ENCODE measurements around the gene FARP1. TPM values are rescaled to one million over a fixed set of nuclear protein-coding genes. Genes with fewer than 3 reads are reported as not detected.

FARP1 gene
- total RNA-seq, 1 donor: 0.42 TPM

DNA sequence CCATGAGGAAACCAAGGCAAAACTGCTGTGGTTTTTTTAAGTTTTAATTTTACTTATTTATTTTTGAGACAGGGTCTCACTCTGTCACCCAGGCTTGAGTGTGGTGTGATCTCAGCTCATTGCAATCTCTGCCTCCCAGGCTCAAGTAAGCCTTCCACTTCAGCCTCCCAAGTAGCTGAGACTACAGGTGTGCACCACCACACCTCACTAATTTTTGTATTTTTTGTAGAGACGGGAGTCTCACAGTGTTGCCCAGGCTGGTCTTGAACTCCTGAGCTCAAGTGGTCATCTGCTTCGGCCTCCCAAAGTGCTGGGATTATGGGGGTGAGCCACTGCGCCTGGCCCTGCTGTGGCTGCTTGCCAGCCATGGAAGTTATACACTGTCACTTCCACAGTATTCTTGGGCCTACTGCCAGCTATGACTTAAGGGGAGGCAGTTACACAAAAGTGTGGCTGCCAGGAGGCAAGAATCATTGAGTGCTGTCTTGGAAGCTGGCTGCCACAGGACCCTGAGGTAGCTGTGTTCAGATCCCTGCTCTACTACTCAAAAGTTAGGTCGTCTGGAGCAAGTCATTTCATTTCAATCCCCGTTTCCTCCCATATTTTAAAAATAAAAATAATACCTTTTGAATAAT lies 12.7 kb downstream of the FARP1 start:
- H3K27me3 ChIP-seq (ENCODE audit: insufficient read depth, low read length): no peaks in the 10 kb centered on the region
- no peaks in the 10 kb centered on the region for H3K9me3 ChIP-seq (ENCODE audit: low read depth, low read length)
- no peaks in the 10 kb centered on the region for H3K4me1 ChIP-seq (ENCODE audit: insufficient read depth, low read length)

DNA sequence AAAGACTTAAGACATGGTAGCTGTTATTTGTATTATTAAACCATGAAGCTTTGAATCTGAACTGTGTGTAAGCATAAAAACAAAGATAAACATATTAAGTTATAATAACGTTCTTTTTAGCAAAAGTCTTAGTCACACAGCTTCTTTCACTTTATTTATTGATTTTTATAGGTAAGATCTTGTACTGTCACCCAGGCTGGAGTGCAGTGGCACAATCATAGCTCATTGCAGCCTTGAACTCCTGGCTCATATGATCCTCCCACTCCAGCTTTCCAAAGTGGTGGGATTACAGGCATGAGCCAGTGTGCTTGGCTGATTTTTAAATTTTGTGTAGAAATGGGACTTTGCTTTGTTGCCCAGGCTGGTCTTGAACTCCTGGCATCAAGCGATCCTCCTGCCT lies 13.4 kb downstream of the FARP1 start:
- Histone ChIP-seq H3K27me3 (ENCODE audit: insufficient read depth, low read length) (no peaks in the 10 kb centered on the region), H3K4me1 (ENCODE audit: insufficient read depth, low read length) (no peaks in the 10 kb centered on the region)

More for the DNA sequence above, 12.7 kb downstream of the FARP1 start:
- no peak overlapping the region for H3K4me3 ChIP-seq (ENCODE audit: low read length)

DNA sequence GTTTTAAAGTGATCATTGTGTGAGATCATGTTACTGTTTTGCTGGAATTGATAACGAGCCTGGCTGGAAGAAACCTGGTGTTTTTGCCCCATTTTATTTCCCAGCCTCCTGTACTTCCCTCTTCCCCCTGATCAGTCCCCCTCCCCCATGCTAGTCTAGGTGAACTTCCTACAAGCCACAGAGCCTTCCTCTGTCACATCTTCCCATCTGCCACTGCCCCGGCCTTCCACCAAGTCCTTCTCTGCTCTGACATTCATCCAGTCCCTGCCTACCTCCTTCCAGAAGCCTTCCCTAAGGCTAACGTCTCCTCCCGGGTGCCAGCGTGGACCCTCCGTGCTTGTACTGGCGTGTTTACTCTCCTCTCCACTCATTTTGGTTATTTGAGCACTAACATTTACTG lies 14.3 kb downstream of the FARP1 start:
- no peak overlapping the region for H3K4me3 ChIP-seq (ENCODE audit: low read length)

More for the DNA sequence above, 13.4 kb downstream of the FARP1 start:
- Histone ChIP-seq H3K4me3 (ENCODE audit: low read length) (no peak overlapping the region), H3K9me3 (ENCODE audit: low read depth, low read length) (no peaks in the 10 kb centered on the region)

DNA sequence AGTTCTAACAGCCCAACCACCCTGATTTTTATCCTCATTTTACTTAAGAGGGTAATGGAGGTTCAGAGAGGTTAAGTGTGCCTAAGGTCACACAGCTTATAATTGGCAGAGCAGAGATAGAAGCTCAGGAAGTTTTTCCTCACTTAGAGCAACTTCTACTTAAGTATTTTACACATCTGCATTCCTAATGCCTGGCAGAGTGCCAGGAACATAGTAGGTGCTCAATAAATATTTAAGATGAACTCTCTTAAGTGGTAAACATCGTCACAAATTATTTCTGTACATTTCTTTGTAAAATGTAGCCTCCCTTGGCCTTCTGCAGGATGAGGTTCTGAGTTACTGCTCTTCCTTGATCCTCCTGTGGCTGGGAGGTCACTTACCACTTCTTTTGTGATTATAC lies 14.7 kb downstream of the FARP1 start:
- Histone ChIP-seq H3K27me3 (ENCODE audit: insufficient read depth, low read length) (no peaks in the 10 kb centered on the region), H3K9me3 (ENCODE audit: low read depth, low read length) (no peaks in the 10 kb centered on the region), H3K4me1 (ENCODE audit: insufficient read depth, low read length) (no peaks in the 10 kb centered on the region), H3K4me3 (ENCODE audit: low read length) (no peak overlapping the region)

More for the DNA sequence above, 14.3 kb downstream of the FARP1 start:
- Histone ChIP-seq H3K9me3 (ENCODE audit: low read depth, low read length) (no peaks in the 10 kb centered on the region), H3K4me1 (ENCODE audit: insufficient read depth, low read length) (no peaks in the 10 kb centered on the region), H3K27me3 (ENCODE audit: insufficient read depth, low read length) (no peaks in the 10 kb centered on the region)

DNA sequence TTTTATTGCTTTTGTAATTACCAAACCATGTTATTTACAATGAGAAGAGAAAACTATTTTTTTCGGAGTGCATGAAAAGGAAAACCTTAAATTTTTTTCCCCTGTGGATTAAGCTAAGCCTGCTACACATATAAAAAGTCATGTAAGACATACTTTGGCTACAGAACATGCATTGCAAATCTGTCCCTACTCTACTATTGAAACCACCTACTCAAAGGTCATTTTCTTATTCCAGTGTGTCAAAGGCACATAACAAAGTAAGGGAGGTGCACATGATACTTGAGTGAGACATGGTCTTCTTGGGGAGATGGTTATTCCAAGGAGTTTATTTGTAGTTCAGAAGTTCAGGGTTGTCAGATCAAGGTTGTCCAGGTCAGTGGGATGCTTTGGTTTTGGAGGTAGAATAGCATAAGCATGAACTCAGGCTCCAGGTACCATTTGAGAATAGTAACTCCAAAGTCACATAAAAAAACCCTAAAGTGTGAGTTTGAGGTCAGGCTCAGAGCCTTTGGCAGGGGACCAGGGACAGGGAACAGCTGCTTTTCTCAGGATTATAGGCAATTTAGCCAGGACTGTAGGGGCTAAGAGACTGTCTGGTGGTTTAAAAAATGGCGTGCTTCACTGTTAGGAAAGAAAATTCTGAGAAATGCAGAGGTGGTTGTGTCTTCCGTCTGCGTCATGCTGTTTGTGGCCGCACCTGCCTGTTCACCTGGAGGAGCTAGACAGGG lies 15.4 kb downstream of the FARP1 start:
- no peak overlapping the region for H3K4me3 ChIP-seq (ENCODE audit: low read length)
- H3K9me3 ChIP-seq (ENCODE audit: low read depth, low read length): no peaks in the 10 kb centered on the region
- no peaks in the 10 kb centered on the region for H3K4me1 ChIP-seq (ENCODE audit: insufficient read depth, low read length)
- H3K27me3 ChIP-seq (ENCODE audit: insufficient read depth, low read length): no peaks in the 10 kb centered on the region

DNA sequence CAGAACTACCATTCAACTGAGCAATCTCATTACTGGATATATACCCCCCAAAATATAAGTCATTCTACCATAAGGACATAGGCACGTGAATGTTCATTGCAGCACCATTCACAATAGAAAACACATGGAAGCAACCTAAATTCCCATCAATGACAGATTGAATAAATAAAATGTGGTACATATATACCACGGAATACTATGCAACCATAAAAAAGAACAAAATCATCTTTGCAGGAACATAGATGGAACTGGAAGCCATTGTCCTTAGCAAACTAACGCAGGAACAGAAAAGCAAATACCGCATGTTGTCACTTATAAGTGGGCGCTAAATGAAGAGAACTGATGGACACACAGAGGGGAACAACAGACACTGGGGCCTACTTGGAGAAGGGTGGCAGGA lies 20.0 kb downstream of the FARP1 start:
- H3K9me3 ChIP-seq (ENCODE audit: low read depth, low read length): no peaks in the 10 kb centered on the region
- no peak overlapping the region for H3K4me3 ChIP-seq (ENCODE audit: low read length)
- H3K4me1 ChIP-seq (ENCODE audit: insufficient read depth, low read length): no peaks in the 10 kb centered on the region
- no peaks in the 10 kb centered on the region for H3K27me3 ChIP-seq (ENCODE audit: insufficient read depth, low read length)

DNA sequence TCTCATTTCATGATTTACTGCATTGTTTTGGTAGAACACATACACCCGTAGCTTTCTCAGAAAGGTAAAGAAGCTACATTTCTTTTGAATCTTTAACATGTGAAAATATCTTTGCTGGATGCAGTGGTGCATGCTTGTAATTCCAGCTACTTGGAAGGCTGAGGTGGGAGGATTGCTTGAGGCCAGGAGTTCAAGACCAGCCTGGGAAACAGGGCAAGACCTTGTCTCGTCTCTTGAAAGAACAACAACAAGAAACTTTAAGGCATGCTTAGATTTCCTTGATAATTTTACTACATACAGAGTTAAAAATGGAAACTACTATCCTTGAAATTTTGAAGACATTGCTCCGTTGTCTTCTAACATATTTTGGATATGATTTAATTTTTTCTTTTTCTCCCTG lies 26.4 kb downstream of the FARP1 start:
- H3K4me1 ChIP-seq (ENCODE audit: insufficient read depth, low read length): no peaks in the 10 kb centered on the region
- H3K4me3 ChIP-seq (ENCODE audit: low read length): no peak overlapping the region
- no peaks in the 10 kb centered on the region for H3K27me3 ChIP-seq (ENCODE audit: insufficient read depth, low read length)
- no peaks in the 10 kb centered on the region for H3K9me3 ChIP-seq (ENCODE audit: low read depth, low read length)

DNA sequence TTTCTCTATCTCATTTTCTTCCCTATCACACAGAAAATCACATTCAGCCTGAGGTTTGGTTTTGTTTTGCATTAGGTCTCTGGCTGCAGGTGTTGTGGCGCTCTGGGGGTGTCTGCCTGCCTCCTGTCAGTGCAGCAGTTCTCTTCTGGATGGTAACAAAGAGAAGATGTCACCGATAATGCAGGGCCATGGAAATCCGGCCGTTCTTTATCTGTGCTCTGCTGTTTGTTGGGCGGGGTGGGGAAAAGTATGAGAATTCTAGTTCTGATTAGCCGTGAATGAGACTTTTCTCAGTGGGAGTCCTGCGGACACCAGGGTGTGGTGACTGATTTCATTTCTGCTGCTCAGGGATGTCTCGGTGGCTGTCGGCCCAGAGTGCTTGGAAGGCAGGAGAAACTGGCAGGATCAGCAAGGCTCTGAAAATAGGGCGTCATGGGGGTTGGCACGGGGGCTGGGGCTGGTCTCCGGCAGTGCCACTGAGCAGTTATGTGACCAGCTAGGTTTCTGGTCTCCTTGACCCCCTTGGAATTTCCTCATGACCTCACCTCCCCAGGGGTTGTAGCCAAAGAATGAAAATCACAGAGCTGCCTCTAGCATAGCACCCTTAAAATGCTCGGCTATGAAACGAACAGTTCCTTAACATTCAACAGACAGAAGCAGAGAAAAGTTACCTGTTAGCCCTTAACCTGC lies 29.2 kb downstream of the FARP1 start:
- H3K4me3 ChIP-seq (ENCODE audit: low read length): no peak overlapping the region
- H3K9me3 ChIP-seq (ENCODE audit: low read depth, low read length): no peaks in the 10 kb centered on the region
- H3K27me3 ChIP-seq (ENCODE audit: insufficient read depth, low read length): no peaks in the 10 kb centered on the region
- H3K4me1 ChIP-seq (ENCODE audit: insufficient read depth, low read length): no peaks in the 10 kb centered on the region

DNA sequence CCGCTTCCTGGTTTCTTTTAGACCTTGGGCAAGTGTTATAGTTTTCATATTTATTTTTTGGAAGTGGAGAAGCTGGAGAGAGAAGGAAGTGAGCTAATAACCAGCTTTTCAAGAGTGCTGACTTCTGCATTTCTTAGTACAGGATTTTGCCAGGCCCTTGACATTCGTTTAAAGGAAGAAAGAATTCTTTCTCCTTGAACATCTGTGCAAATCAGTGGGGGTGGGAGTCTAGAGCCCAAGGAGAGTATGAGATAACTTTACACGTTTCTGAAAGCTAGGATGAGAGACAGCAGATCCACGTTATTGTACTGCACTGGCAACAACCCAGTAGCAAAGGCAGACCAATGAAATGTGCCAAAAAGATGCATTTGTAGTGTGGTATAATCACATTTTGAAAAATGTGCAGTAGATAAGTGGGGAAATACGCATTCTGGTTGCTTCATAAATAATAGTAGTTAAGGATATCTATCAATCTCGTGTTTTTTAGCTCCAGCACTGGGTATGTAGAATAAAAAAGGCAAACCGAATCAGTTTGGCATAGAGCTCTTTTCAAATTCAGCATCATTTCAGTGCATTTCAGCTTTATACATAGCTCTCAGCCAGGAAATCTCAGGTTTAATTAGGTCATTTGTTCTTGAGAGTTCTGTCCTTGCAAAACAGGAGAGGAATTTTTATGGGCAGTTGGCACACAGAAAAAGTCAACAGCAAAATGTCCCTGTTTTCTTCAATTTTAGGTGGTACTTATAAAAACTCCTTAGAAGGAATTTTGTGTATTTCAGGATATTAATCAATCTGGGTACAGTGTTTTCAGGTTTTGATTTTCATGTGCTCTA lies 29.9 kb downstream of the FARP1 start:
- Histone ChIP-seq H3K9me3 (ENCODE audit: low read depth, low read length) (no peaks in the 10 kb centered on the region), H3K27me3 (ENCODE audit: insufficient read depth, low read length) (no peaks in the 10 kb centered on the region)

DNA sequence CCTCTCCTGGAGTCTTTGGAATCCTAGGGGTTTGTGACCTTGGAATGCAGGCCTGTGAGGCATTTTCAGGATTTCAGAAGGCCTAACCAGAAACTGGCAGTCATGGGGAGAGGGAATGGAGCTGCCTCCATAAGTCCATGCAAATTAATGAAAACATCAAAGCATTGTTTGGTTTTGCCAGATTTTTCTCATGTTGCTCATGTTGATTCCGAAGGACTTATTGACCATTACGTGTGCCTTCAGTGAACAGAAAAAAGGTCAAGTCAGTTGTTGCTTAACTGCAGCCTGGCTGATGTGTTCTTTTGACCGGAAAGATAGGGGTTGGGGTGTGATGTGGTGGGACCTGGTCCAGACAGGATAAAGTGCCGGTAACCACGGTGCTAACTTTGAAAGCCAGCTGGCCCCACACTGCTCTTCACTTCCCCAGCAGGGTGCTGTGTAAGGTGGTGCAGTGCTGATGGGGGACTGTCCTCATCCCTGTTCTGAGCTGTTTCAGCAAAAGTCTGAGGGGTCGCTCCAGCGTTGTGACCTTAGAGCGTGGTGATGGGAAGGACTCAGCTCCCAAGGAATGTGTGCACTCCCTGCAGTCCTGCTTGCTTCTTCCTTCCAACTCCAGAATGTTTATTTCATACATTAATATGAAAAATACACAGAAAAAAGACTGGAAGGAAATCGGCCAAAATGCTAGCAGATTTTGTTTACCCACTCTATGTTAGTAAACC lies 30.7 kb downstream of the FARP1 start:
- Histone ChIP-seq H3K4me3 (ENCODE audit: low read length) (no peak overlapping the region), H3K9me3 (ENCODE audit: low read depth, low read length) (no peaks in the 10 kb centered on the region), H3K27me3 (ENCODE audit: insufficient read depth, low read length) (no peaks in the 10 kb centered on the region), H3K4me1 (ENCODE audit: insufficient read depth, low read length) (no peaks in the 10 kb centered on the region)

More for the DNA sequence above, 29.9 kb downstream of the FARP1 start:
- H3K4me1 ChIP-seq (ENCODE audit: insufficient read depth, low read length): no peaks in the 10 kb centered on the region
- no peak overlapping the region for H3K4me3 ChIP-seq (ENCODE audit: low read length)

DNA sequence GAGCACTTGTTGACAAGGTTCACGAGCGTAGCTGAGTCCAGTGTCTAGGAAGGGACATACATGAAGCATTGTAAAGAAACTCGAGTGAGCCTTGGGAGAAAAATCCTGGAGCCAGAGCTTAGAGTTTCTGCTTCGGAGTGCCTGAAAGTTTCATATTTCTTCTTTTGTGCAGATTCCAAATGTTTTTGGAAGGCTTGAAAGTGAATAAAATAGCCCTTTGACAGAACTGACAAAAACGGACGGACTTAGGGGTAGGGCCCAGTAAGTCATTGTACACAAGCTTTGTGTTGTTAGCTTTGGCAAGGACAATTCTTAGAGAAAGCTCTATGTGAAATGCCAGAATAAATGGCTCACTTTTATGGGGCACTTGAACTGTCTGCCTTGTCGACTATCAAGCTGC lies 31.4 kb downstream of the FARP1 start:
- no peaks in the 10 kb centered on the region for H3K4me1 ChIP-seq (ENCODE audit: insufficient read depth, low read length)
- H3K27me3 ChIP-seq (ENCODE audit: insufficient read depth, low read length): no peaks in the 10 kb centered on the region
- no peak overlapping the region for H3K4me3 ChIP-seq (ENCODE audit: low read length)
- H3K9me3 ChIP-seq (ENCODE audit: low read depth, low read length): no peaks in the 10 kb centered on the region

DNA sequence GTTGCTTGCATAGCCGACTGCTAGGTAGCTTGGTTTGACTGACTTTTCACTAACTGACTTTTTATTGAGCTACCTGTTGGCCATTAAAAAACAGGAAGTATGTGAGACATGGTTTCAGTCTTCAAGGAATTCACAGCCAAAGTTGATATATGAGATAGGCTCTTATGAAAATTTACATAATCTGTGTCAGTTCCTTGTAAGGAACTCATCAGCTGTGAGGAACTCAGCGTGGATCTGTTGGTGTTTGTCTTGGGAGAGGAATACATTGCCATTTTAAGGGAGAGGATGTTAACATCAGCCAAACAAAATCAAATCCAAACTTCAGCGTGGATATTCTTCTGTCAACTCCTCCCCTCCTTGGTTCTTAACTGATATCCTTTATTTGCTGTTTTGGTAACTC lies 32.1 kb downstream of the FARP1 start:
- Histone ChIP-seq H3K9me3 (ENCODE audit: low read depth, low read length) (no peaks in the 10 kb centered on the region), H3K27me3 (ENCODE audit: insufficient read depth, low read length) (no peaks in the 10 kb centered on the region), H3K4me1 (ENCODE audit: insufficient read depth, low read length) (no peaks in the 10 kb centered on the region), H3K4me3 (ENCODE audit: low read length) (no peak overlapping the region)

DNA sequence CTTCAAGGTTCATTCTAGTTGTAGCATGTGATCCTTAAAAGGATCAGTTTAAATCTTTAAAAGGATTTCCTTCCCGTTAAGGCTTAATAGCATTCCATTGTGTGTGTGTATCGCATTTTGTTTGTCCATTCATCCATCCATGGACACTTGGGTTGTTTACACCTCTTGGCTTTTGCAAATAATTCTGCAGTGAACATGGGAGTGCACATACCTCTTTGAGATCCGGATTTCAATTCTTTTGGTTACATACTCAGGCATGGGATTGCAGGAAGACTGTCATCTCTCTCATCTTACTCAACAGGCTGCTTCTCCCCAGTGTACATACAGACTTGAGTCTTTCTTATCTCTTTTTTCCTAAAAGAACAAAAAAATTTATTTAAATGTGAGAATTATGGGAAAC lies 32.9 kb downstream of the FARP1 start:
- H3K4me1 ChIP-seq (ENCODE audit: insufficient read depth, low read length): no peaks in the 10 kb centered on the region
- H3K27me3 ChIP-seq (ENCODE audit: insufficient read depth, low read length): no peaks in the 10 kb centered on the region
- H3K4me3 ChIP-seq (ENCODE audit: low read length): no peak overlapping the region
- H3K9me3 ChIP-seq (ENCODE audit: low read depth, low read length): no peaks in the 10 kb centered on the region

DNA sequence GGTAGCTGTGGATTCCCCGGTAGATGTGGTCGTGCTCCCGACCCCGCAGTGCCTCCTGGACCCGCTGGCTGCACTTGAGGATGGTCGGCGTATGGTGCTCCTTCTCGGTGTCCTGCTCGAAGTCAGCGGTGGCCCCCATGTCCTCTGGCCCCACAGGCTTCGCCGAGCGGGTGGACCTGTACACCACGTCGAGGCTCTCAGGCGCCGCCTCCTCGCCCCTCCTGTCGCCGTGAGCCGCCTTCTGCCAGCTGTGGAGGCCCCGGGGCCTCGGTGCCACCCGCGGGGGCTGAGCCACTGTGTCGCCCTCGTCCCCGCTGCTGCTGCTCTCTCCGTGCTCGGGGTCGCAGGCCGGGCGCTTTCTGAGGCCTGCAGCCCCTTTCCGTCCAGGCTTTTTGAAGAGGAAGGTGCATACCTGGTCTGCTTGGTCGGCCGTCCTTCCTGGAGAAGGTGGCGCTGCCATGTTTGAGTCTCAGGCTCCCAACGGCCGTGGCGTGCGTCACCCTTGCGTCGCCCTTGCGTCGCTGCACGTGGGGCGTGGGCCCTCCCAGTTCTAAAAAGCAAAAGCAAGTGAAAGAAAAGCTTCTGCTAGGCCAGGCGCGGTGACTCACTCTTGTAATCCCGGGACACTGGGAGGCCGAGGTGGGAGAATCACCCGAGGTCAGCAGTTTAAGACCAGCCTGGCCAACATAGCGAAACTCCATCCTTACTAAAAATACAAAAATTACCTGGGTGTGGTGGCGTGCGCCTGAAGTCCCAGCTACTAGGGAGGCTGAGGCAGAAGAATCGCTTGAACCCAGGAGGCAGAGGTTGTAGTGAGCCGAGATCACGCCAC lies 34.1 kb downstream of the FARP1 start, which contains the start of gene RNF113B:
Gene RNF113B (minus strand): TSS at position 493 of the 832 bp plus-strand sequence. CDS start 33 bp downstream, at position 460.
- H3K27me3 ChIP-seq (ENCODE audit: insufficient read depth, low read length): no peaks in the 10 kb centered on the region
- H3K4me1 ChIP-seq (ENCODE audit: insufficient read depth, low read length): no peaks in the 10 kb centered on the region
- H3K9me3 ChIP-seq (ENCODE audit: low read depth, low read length): no peaks in the 10 kb centered on the region
- H3K4me3 ChIP-seq (ENCODE audit: low read length): no peak within 1 kb of the TSS

All from mononuclear cell (primary cell).